HG03139 (cell line): ENCODE results near the gene PLA2G6.

Experiments used
- ATAC-seq: cut with Tn5 transposase; IDR thresholded peaks from one replicate; pipeline ENCODE4 v1.9.1; 2021; ENCODE audit not compliant: unreplicated experiment

Gene PLA2G6

DNA sequence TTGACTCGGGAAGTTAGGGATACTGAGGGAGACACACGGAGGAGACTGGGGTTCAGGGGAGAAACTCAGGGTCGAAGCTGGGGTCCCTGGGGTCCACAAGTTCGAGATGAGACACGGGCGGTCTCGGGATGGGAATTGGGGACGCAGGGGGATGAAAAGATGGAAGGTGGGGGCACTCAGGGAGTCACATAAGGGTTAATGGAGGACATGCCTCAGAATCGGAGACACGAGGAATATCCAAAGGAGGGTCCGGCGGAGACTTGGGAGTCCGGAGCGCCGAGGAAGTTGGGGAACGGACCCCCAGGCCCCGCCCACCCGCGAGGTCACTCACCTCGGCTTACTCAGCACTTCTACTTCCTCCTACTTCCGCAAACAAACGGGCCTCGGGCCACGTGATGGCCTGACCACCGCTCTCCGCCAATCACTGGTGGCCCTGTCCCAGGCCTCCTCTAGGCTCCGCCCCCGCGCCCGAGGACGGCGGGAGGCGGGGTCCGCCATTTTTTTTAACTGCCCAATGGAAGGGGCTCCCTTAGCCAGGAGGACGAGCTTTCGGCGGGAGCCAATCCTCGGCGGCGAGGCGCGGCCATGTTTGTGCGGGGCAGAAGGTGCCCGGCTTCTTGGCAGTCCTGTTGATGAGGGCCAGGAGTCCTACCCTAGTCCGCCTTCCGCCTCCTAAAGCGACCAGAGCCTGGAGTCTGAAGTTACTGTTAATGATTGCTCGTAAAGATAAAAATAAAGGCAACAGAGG lies at the start of gene PLA2G6:
PLA2G6 (minus strand) TSS at position 378 of the 748 bp plus-strand sequence. CDS start 12,404 bp downstream, outside the sequence.
- ATAC-seq: peak; percentile 85

DNA sequence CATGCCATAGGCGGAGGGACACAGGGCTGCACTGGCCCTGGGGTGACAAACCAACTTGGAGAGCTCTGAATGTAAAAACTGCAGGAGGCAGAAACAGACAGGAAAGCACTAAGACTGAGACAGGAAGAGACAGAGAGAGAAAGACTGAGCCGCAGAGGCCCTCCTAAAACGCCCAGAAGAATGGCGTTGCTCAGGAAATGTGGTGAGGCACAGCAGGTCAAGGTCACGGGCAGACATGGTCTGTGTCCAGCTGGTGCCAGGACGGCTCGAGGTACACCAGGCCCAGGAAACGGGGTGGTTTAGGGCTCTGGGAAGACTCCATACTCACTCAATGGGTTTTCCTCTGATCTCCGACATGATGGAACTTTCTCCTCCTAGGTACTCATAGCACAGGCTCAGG lies 49.3 kb upstream of the PLA2G6 start:
- ATAC-seq: no peak

GRCh38 chr22:38230108-38230825 lies 48.6 kb upstream of the PLA2G6 start:
- ATAC-seq: no peak

DNA sequence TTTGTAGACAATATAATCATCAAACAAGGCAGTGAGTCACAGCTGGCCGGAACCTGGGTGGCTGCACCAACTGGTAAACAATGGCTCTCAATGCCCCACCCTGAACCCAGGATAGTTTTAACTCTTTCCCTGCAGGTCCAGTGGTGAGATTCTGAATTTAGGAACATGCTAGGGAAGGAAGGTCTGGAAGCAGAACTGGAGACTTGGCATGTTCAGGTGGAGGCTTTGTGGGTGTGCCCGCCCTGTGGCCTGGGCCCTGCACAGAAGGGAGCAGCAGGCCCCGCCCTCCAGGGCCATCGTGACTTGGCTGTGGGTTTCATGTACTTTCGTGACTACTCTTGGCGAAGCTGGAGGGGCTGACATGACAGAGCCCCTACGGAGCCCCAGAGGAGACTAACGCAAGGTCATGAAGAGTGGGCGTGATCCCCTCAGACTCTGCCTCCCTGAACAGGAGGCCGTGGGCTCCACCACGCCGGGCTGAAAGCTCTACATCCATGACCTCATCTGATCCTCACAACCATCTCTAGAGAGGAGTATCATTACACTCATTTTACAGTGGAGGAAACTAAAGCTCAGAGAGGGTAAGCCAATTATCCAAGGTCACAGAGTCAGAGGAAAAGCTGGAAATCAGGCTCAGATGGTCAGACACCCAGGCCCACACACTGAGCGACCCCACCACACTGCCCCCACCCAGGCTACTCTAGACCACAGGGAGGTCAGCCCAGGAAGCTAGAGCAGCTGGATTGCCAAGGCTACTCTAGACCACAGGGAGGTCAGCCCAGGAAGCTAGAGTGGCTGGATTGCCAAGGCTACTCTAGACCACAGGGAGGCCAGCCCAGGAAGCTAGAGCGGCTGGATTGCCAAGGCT lies 47.5 kb upstream of the PLA2G6 start:
- no peak for ATAC-seq

GRCh38 chr22:38228326-38228872 lies 46.8 kb upstream of the PLA2G6 start:
- no peak for ATAC-seq

DNA sequence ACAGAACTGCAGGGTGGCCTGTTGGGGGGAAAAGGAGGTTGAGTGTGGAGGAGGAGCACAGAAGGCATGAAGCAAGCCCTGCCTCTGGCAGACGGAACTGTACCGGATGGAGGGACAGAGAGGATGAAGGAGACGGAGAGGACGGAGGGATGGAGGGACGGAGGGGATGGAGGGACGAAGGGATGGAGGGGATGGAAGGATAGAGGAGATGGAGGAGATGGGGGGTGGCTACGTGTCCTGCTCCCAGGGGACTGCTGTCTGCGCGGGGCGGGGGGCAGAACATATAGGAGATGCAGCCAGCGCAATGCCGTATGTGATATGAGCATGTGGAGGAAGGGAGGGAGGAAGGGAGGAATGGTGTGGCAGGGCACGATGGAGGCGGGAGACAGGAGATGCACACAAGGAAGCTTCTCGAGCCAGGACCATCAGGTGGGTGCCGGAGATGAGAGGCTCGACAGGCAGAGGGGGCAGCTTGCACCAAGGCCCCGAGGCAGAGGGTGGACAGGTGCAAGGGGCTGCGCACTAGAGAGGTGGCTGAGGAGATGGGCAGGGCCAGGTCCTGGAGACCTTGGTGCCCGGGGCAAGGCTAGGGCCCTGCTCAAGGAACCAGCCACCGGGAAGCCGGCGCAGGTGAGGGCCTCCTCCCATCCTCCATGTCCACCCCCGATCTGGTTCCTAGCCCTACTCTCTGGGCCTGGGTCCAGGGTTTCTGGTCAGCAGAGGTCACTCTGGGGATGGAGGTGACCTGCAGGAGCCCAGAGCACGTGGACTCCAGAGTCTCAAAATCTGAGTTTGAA lies 45.4 kb upstream of the PLA2G6 start:
- no peak for ATAC-seq

GRCh38 chr22:38223289-38223960 lies 41.8 kb upstream of the PLA2G6 start:
- ATAC-seq: no peak

GRCh38 chr22:38222797-38223119 lies 41.1 kb upstream of the PLA2G6 start:
- no peak for ATAC-seq

- no peak for ATAC-seq
These were observed 40.5 kb upstream of the PLA2G6 start for GRCh38 chr22:38221908-38222796.

DNA sequence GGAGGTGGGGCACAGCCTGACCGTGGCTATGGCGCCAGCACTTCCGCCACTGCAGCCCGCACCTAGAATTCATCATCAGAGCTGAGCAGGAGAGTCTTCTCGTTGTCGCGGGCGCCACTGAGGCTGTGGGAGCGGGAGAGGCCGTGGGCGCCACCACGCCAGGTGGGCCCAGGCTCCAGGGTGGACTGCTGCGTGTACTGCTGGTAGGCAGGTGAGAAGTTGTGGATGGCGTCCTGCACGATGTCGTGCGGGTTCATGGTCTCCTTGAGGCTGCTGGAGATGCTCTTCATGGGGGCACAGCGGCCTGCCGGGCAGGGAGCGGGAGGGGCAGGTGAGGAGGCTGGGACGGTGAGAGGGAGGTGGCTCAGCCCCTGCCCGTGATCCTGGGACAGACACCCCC lies 39.8 kb upstream of the PLA2G6 start:
- no peak for ATAC-seq

DNA sequence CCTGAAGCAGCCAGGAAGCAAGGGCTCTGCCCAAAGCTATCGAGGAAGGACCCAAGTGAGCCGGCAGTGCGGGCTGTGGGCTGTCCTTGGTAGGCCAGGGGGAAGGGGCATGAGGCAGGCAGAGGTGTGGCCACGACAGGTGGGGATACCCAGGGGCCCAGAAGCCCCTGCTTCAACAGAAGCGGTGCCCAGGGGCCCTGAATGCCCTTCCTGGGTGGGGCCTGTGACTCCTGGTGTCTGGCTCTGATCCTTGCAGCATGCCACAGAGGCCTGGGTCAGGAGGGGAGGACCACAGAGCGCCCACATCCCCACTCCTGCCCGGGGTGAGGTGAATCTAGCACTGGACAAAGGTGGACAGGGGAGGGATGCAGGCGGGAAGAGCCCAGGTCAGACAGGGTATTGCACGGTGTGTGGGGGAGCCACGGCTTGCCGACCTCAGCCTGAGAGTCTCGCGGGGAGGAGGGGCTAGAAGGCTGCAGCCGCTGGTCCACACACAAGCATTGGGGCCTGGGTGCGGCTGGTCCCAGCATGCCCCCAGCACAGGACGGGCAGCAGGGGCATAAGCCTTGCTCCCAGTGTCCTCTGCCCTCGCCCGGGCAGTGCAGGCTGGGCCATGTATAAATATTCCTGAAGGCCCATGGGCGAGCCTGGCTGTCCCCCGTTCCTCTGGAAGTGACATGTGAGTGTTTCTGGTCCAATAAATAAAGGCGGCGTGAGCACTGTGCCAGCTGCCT lies 39.2 kb upstream of the PLA2G6 start:
- ATAC-seq: no peak

DNA sequence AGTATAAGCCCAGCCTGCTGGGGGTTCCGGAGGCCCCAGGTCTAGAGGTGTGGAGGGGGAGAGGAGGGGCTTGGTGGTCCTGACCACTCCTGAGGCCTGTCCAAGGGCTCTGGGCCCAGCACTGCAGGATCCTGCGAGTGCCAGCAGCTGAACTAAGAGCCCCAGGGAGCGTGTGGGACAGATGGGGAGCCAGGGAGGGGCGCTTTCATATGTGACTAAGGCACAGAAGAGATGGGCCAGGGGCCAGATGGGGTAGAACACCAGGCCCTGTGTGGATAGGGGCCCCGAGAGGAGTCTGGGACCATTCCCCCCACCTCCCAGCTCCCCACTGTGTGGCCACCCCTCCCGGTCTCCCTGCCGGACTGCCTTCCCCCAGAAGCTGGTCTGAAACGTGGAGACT lies 38.5 kb upstream of the PLA2G6 start:
- ATAC-seq: no peak

DNA sequence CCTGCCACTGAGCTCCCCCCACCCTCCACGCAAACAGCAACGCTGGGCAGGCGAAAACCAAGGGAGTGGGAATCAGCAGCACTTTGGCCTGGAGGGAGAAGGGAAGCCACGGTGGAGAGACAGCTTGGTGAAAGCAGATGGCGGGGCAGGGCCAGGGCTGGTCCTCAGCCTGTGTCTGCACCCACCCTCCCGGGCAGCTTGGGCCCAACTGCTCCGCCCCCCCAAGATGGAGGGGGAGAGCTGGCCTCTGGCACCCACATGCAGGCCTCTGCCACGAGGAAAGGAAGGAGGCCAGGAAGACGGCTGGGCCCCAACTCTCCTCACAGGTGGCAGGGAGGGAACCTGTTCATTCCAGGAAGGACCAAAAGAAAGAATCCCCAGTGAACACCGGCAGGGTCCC lies 38.0 kb upstream of the PLA2G6 start:
- no peak for ATAC-seq

DNA sequence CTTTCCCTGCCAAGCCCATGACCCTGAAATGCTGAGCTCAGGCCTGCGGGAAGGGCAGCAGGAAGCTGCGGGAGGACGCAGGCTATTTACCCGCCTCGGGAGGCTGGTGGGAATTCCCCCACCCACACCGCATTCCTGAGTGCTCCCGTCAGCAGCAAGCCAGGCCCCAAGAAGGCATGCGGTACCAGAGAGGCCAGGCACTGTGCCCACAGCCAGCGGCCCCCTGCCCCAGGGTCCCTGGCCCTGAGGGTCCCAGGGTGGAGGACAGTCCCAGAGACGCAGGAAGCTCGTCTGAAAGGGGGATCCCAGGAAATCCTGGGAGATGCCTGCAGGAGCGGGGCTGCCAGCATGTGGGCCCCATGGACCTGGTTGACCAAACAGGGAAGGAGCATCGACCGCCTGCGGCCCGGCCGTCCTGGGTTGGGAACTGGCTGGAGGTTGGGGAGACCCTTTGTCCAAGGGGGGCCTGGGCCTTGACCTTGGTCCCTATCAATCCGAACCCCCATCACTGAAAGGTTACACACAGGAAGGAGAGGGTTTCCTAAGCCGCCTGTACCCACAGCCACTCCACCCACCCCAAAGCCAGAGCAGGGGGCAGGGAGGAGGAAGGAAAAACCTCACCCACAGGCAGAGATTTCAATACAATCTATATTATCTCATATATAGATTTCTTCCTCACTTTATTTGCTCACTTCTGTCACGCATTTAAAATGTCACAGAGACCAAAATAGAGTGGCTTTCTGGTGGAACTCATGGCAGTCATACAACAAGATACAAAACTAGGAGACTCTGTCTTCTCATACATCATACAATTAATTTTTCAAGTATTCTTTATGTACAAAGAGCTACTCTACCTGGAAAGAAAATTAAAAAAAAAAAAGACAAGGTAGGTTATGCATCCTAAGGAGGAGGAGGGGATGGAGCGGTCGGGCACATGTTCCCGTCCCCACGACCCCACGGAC lies 37.3 kb upstream of the PLA2G6 start:
- ATAC-seq: no peak

DNA sequence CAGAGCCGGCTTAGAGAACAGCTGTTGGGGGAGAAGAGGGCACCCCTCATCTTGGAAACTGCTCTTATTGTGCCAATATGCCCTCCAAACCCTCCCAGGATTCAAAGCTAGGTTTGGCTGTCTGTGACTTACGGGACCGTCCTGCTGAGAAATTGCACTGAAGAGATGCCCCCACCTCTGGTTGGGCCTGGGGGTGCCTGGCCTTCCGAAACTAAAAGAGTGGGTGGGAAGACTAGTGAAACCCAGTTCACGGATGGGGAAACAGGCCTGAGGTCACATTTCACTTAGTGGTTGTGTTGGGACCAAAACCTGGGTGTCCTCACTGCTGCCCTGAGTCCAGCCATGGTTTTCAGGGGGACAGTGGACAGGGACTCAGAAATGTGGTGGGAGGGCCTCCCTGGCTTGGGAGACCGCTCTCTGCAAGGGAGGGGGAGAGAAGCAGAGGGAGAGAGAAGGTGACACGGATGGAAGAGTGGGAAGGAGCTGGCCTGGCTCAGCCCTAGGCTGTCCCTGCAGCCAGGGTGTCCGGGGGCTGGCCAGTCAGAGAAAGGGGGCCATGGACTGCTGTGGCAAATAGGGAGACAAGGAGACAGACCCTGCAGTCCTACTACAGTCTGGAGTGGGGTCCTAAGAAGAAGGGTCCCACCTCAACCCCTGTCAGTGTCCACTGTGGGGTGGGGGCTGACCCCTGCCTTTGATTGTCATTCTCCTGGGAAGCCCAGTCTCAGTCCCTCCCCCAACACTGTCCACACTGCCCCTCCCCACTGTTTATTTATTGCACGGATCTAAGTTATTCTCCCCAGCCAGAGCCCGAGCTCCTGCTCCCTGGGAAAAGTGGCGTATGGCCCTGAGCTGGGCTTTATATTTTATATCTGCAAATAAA lies 33.8 kb upstream of the PLA2G6 start:
- ATAC-seq: no peak

DNA sequence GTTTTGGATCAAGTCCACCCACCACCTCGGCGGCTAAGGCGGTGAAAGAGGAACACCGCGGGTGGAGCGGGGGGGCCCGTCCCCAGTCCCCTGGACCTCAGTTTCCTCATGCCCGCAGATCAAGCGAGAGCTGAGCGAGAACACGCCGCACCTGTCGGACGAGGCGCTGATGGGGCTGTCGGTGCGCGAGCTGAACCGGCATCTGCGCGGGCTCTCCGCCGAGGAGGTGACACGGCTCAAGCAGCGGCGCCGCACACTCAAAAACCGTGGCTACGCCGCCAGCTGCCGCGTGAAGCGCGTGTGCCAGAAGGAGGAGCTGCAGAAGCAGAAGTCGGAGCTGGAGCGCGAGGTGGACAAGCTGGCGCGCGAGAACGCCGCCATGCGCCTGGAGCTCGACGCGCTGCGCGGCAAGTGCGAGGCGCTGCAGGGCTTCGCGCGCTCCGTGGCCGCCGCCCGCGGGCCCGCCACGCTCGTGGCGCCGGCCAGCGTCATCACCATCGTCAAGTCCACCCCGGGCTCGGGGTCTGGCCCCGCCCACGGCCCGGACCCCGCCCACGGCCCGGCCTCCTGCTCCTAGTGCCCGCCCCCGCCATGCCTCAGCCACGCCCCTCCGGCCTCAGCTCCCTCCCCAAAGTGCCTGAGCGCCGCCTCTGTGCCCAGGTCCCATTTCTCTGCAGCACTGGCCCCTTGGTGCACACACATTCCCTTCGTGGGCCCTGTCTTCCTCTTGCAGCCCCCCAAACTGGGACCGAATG lies 32.8 kb upstream of the PLA2G6 start:
- no peak for ATAC-seq
